Ascending aorta (tissue), 2 donors: ENCODE results near the gene TAOK1. TPM values are rescaled to one million over a fixed set of nuclear protein-coding genes. Genes with fewer than 3 reads are reported as not detected.

Experiments used
- DNase-seq, 2 donors: peaks; one replicate each; pipeline ENCODE4 v3.0.0-alpha.2; 2019; ENCODE audit warnings: low spot score in 2 of 2
- H3K27ac ChIP-seq, 2 donors: fragments of 200-600 bp; sonication (generic); one replicate each; pipeline ENCODE4 v1.5.1; 2016 to 2017; ENCODE audit warnings: mild to moderate bottlenecking in 1 of 2
- H3K27me3 ChIP-seq: fragments of 200-600 bp; sonication (generic); one replicate; pipeline ENCODE4 v1.5.1; 2017
- H3K36me3 ChIP-seq, 2 donors: fragments of 200-600 bp; sonication (generic); one replicate each; pipeline ENCODE4 v1.5.1; 2016
- H3K4me1 ChIP-seq, 2 donors: fragments of 200-600 bp; sonication (generic); one replicate each; pipeline ENCODE4 v1.5.1; 2016 to 2017; ENCODE audit warnings: mild to moderate bottlenecking in 1 of 2
- H3K4me3 ChIP-seq, 2 donors: fragments of 200-600 bp; sonication (generic); one replicate each; pipeline ENCODE4 v1.5.1; 2016 to 2017; ENCODE audit warnings: mild to moderate bottlenecking in 1 of 2
- H3K9me3 ChIP-seq, 2 donors: fragments of 200-600 bp; sonication (generic); one replicate each; pipeline ENCODE4 v1.5.1; 2016
- CTCF ChIP-seq, 3 experiments: fragments of 200-600 bp in 2 of 3; fragments of 450-650 bp in 1 of 3; sonication (generic) in 2 of 3; IDR thresholded peaks; one replicate each; pipeline ENCODE4 v1.5.1; 2016 to 2019; ENCODE audit warnings: antibody characterized with exemption in 3 of 3, mild to moderate bottlenecking in 1 of 3, moderate library complexity in 1 of 3
- intact Hi-C: fragments of 100-400 bp; cut with DNase I; formaldehyde crosslinking; loops from one replicate; pipeline ENCODE4 v1.15.1; 2023
- total RNA-seq: library from RNA; depleted of rRNA; stranded (reverse); fragments of >200 nt; gene quantifications from one replicate; pipeline ENCODE4 v1.1.0, GENCODE V29; 2016

TAOK1 gene
- total RNA-seq, 1 donor from 2014 or later: 20.8 TPM

DNA sequence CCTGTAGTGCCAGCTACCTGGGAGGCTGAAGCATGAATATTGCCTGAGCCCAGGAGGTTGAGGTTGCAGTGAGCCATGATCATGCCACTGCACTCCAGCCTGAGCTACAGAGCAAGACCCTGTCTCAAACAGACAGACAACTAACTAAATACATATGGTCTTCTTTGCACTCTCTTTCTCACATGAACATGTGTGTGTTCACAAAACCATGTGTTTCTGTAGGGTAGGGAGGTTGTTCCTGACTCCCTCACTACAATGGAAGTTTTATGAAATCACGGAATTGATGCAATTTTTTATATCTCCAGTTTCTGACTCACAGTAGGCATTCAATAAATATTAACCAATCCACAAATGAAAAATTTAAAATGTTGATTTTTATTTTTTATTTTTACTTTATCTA, 128.2 kb downstream of the TAOK1 start:
- Histone ChIP-seq H3K36me3 (peaks cover 67 to 71% of the 10 kb centered on the region in 2 donors), H3K4me3 (no peak overlapping the region), H3K27ac (no peak overlapping the region), H3K4me1 (no peaks in the 10 kb centered on the region), H3K9me3 (no peaks in the 10 kb centered on the region), H3K27me3 (no peaks in the 10 kb centered on the region)
- no peak for TF ChIP-seq CTCF (IDR thresholded peaks at IDR 0.05)
- no peak for DNase-seq
- intact Hi-C loops: no loop called here

DNA sequence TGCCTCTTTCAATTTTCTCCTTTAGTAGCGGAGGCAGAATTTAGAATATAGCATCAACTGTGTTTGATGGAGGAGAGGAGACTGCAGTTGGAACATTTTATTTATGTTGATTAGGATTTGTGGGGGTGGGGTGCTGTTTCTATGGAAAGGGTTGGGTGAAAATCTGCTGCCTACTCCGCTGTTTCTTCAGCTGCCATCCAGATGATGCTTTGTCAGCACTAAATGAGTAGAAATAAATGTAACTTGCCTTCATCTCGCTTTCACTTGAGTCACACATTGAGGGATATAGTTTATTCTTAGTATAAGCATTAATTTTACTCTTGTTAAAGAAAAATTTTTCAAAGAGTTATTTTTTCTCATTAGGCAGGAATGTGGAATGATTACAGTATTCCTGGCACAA, 134.5 kb downstream of the TAOK1 start:
- Histone ChIP-seq H3K9me3 (no peaks in the 10 kb centered on the region), H3K27ac (no peak overlapping the region), H3K4me3 (no peak overlapping the region), H3K4me1 (no peaks in the 10 kb centered on the region), H3K36me3 (peaks cover 59 to 66% of the 10 kb centered on the region in 2 donors), H3K27me3 (no peaks in the 10 kb centered on the region)
- DNase-seq: no peak
- intact Hi-C loops: no loop called here
- no peak for TF ChIP-seq CTCF (IDR thresholded peaks at IDR 0.05)

- DNase-seq: no peak
These were observed 136.2 kb downstream of the TAOK1 start for GRCh38 chr17:29526322-29526721.

GRCh38 chr17:29533976-29534375, 143.8 kb downstream of the TAOK1 start:
- Histone ChIP-seq H3K4me1 (no peaks in the 10 kb centered on the region), H3K27me3 (no peaks in the 10 kb centered on the region), H3K36me3 (peaks cover 40 to 54% of the 10 kb centered on the region in 2 donors), H3K9me3 (no peaks in the 10 kb centered on the region), H3K4me3 (no peak overlapping the region), H3K27ac (no peak overlapping the region)
- TF ChIP-seq CTCF (IDR thresholded peaks at IDR 0.05): no peak
- DNase-seq: no peak
- intact Hi-C loops: loop anchor here (10.0 kb wide), 1 partner anchor 389 kb away; no protein-coding TSS in a partner anchor

More at GRCh38 chr17:29526322-29526721, 136.2 kb downstream of the TAOK1 start:
- no peaks in the 10 kb centered on the region for H3K27me3 ChIP-seq
- intact Hi-C loops: no loop called here
- TF ChIP-seq CTCF (IDR thresholded peaks at IDR 0.05): no peak
- no peak overlapping the region for H3K27ac ChIP-seq
- no peaks in the 10 kb centered on the region for H3K9me3 ChIP-seq
- H3K36me3 ChIP-seq: peaks cover 56 to 60% of the 10 kb centered on the region in 2 donors
- H3K4me3 ChIP-seq: no peak overlapping the region
- H3K4me1 ChIP-seq: no peaks in the 10 kb centered on the region

- H3K27me3 ChIP-seq: no peaks in the 10 kb centered on the region
- H3K36me3 ChIP-seq: peaks cover 20 to 54% of the 10 kb centered on the region in 2 donors
- no peak overlapping the region for H3K27ac ChIP-seq
- H3K4me3 ChIP-seq: no peak overlapping the region
- no peaks in the 10 kb centered on the region for H3K4me1 ChIP-seq
- intact Hi-C loops: no loop called here
- DNase-seq: no peak
- no peak for TF ChIP-seq CTCF (IDR thresholded peaks at IDR 0.05)
- no peaks in the 10 kb centered on the region for H3K9me3 ChIP-seq
These were observed 153.9 kb downstream of the TAOK1 start for GRCh38 chr17:29544066-29544465.

DNA sequence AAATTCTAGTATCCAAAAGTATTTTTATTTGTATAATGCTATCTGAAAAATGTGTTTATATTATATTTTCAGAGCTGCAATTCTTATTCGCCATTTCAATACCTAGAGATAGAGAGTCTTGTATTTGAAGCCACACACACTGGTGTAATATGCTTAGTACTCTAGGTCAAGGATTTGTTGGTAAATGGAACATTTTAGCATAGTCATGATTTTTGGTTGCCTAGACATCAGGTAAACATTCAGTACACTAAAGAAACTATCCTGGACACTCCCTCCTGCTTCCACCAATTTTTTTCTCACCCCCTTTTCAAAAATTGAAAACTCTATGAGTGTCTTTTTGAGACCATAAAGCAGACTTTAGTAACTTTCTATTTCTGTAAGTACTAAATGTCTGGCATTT, 155.9 kb downstream of the TAOK1 start:
- intact Hi-C loops: no loop called here
- no peak overlapping the region for H3K4me3 ChIP-seq
- no peak for DNase-seq
- H3K9me3 ChIP-seq: no peaks in the 10 kb centered on the region
- H3K36me3 ChIP-seq: peaks cover 16 to 37% of the 10 kb centered on the region in 2 donors
- no peaks in the 10 kb centered on the region for H3K27me3 ChIP-seq
- no peak for TF ChIP-seq CTCF (IDR thresholded peaks at IDR 0.05)
- H3K27ac ChIP-seq: no peak overlapping the region
- no peaks in the 10 kb centered on the region for H3K4me1 ChIP-seq
